Stimulated activated memory B cell treated with anti-CD40 and anti-IgM and Interleukin-4, amounts not matched to agents 10 μg/mL and 1 μg/mL and 100 μg/mL, for 72 hours (primary cell): Measurements from ENCODE around the gene LPAR5.

Source experiments
- ATAC-seq: fragments of 150-1000 bp; cut with Tn5 transposase; 2 replicates; pipeline ENCODE4 v1.10.0; 2021
- H3K27ac Mint-ChIP-seq: one replicate; pipeline ENCODE4 v1.8.0; 2022; ENCODE audit warnings: mild to moderate bottlenecking, mixed read lengths
- H3K27me3 Mint-ChIP-seq: one replicate; pipeline ENCODE4 v1.8.0; 2022; ENCODE audit warnings: mixed read lengths
- H3K36me3 Mint-ChIP-seq: one replicate; pipeline ENCODE4 v1.8.0; 2022; ENCODE audit warnings: mixed read lengths
- H3K4me1 Mint-ChIP-seq: one replicate; pipeline ENCODE4 v1.8.0; 2022; ENCODE audit warnings: mixed read lengths
- H3K4me3 Mint-ChIP-seq: one replicate; pipeline ENCODE4 v1.8.0; 2022; ENCODE audit warnings: mild to moderate bottlenecking, moderate library complexity, mixed read lengths
- H3K9me3 Mint-ChIP-seq: one replicate; pipeline ENCODE4 v1.8.0; 2022; ENCODE audit warnings: mixed read lengths

Gene LPAR5

DNA sequence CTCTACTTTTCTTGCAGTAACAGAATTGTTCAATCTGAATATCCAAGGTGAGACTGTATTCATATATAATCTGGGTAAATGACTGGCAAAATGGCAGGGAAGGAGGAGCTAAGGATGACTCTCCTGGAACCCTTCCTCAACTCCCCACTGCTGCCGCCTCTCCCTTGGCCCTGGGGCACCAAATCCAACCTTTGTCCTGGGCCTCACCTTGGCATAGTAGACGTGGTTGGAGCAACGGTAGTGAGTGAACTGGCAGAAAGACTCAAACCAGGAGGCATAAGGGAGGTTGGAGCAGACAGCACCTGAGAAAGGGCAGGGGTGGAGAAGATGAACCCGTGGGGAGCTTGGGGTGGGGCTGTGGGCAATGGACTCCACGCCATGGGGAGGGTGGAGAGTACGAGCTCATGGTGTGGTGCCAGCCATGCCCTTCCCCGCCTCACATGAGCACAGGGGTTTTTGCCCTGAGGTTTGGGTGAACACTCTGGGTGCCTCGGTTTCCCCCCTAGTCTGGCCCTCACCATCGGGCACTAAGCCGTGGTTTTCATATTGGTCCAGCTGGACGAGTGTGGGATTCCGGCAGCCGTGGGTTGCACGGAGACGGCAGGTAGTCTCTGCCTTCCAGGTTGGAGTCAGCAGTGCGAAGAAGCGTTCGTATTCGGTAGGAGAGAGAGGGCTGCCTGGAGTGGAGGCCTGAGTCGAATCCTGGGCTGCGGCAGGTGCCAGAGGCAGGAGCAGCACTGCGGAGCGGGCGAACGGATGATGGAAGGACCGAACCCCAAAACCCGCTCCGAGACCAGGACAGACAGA, 10.7 kb upstream of the LPAR5 start:
- Mint-ChIP-seq H3K27ac (peak overlapping the region; percentile 90), H3K4me3 (peak overlapping the region; percentile 86), H3K9me3 (peaks cover 6% of the 10 kb centered on the region), H3K27me3 (no peaks in the 10 kb centered on the region), H3K36me3 (peaks cover 28% of the 10 kb centered on the region), H3K4me1 (peaks cover 45% of the 10 kb centered on the region)
- peak; percentile 37 for ATAC-seq

DNA sequence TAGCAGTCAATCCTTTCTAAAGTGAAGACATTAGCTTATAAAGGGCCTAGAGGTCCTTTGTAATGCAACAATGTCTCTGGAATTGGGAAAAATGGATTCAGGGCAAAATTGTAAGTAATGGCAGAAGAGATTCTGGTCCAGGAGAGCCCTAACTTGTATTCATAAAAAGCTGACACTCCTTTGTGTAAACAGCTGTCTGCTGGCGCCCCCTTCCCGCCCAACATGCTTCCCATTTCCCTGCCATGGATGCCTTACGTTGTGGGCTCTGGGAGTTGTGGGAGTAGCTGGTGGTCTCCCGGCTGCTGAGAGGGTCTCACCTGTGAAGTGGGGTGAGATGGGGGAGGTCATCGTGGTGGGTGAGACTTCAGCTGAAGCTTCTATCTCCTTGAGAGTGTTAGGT, 9.1 kb upstream of the LPAR5 start:
- no peaks in the 10 kb centered on the region for H3K27me3 Mint-ChIP-seq
- peaks cover 6% of the 10 kb centered on the region for H3K9me3 Mint-ChIP-seq
- H3K4me1 Mint-ChIP-seq = peaks cover 45% of the 10 kb centered on the region
- no peak overlapping the region for H3K4me3 Mint-ChIP-seq
- peaks cover 18% of the 10 kb centered on the region for H3K36me3 Mint-ChIP-seq
- ATAC-seq = no peak
- peak overlapping the region; percentile 86 for H3K27ac Mint-ChIP-seq

DNA sequence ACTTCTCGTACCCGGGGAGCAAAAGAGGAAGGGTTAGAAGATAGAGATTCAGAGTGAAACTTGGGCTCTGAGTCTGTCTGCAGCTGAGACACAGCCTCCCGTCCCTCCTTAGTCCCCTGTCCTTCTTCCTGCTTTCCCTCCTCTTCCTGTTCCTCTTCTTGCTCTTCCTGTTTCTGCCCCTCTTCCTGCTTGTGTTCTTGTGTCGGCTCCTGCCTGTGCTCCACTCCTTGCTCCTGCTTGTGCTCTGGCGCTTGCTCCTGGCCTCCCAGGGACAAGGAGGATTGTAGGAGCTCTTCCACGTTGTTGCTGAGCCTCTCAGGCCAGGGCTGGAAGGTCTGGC, 8.5 kb upstream of the LPAR5 start:
- ATAC-seq = peak; percentile 79
- Mint-ChIP-seq H3K27ac (peak overlapping the region; percentile 86), H3K9me3 (peaks cover 6% of the 10 kb centered on the region), H3K4me1 (peaks cover 48% of the 10 kb centered on the region), H3K4me3 (peak overlapping the region; percentile 65), H3K27me3 (no peaks in the 10 kb centered on the region), H3K36me3 (peaks cover 18% of the 10 kb centered on the region)

DNA sequence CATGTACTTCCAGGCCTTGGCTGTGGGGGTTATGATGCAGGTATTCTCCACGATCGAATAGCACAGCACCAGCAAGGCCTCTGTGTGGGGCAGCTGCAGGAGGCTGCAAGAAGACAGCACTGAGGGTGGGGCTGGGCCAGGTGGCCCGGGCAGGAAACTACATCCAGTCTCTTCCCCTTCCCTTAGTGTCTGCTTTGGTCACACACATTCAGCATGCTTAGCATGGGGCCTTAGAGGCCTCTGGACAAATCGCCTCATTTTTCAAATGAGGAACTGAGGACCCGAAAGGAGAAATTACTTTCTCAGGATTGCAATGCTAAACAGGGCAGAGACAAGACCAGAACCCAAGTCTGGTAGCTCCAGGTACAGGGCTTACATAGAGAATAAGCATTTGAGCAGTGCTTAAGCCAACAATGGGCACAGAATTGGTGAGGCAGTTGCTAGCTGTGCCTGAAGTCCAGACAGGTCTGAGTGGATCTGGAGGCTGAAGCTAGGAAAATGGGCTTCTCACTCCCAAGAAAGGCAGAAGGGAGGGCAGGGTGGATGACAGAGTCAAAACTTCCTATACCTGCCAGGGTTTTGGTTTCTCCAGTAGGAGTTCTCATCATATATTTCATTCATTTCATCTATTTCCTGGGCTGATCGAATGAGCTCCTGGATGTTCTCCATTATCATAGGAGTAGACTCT, 8.0 kb upstream of the LPAR5 start:
- Mint-ChIP-seq H3K9me3 (peaks cover 6% of the 10 kb centered on the region), H3K27ac (peak overlapping the region; percentile 86), H3K36me3 (peaks cover 18% of the 10 kb centered on the region), H3K4me1 (peaks cover 54% of the 10 kb centered on the region), H3K27me3 (no peaks in the 10 kb centered on the region), H3K4me3 (peak overlapping the region; percentile 65)
- ATAC-seq = peak; percentile 67

DNA sequence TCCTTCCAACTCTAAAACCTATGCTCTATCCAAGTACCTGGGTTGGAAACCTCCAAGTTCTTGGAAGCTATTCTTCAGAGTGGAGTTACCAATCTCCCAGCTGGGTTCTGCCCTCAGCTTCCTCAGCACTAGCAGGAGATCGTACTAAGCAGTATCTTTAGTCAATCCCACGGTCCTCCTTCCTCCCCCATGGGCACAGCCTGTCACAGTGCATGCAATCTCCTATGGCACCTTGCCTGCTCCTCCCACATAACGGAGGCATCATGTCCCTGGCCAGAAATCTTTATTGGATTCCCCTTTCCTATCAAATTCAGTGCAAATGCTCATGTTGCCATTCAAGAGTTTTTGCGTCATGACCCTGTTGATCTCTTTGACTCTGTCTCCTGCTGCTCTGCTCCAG, 5.4 kb upstream of the LPAR5 start:
- no peak overlapping the region for H3K4me3 Mint-ChIP-seq
- H3K4me1 Mint-ChIP-seq = peaks cover 51% of the 10 kb centered on the region
- H3K27ac Mint-ChIP-seq = no peak overlapping the region
- no peaks in the 10 kb centered on the region for H3K27me3 Mint-ChIP-seq
- H3K36me3 Mint-ChIP-seq = peaks cover 5% of the 10 kb centered on the region
- peaks cover 6% of the 10 kb centered on the region for H3K9me3 Mint-ChIP-seq
- no peak for ATAC-seq

DNA sequence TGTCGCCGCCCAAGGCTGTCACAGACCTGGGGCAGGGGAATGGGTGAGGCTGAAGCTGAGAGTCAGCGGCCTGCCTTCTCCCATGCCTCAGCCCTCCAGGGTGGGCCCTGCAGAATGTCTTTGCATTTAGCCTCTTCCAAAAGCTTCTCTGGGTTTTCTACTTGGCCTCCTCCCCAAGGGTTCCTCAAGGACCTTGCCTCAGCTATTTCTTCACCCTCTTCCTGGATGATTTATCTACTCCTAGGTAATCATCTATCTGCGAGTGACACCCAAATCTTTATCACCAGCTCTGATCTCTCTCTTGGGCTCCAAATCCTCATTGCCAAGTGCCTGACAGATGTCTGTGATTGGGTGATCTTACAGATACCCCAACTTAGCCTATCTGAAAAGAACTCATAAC, 4.7 kb upstream of the LPAR5 start:
- Mint-ChIP-seq H3K36me3 (peaks cover 5% of the 10 kb centered on the region), H3K4me1 (peaks cover 56% of the 10 kb centered on the region), H3K27ac (no peak overlapping the region), H3K9me3 (peaks cover 6% of the 10 kb centered on the region), H3K4me3 (no peak overlapping the region), H3K27me3 (no peaks in the 10 kb centered on the region)
- ATAC-seq = no peak

DNA sequence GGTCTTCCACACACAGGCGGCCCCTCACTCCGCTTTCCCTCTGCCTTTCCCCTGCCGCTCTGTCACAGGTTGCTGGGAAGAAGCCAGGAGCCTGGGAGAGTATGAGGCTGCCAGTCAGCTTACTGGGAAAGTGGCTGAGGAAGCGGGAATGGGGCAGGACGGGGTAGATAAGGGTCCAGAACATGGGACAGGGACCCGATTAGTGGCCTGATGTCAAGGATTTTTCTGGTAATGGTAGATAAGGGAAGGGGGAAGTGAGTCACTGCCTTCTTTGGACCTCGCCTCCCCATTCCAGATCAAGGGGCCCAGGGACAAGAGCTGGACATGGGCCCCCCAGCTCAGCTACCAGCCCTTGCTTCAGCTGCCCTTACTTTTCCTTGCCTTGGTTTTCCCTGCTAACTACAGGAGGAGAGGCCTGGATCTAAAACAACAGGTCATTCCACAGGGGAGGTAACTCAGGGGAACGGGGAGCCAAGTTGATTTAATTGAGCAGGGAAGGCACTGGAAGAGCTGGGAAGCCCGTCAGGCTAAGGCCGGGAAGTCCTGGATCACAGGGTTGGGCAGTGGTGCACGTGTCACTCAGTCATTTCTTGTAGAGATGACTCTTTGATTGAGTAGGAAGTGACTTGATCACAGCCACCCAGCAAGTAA, 3.5 kb upstream of the LPAR5 start:
- H3K4me1 Mint-ChIP-seq = peaks cover 54% of the 10 kb centered on the region
- no peak for ATAC-seq
- H3K27me3 Mint-ChIP-seq = no peaks in the 10 kb centered on the region
- H3K36me3 Mint-ChIP-seq = peaks cover 5% of the 10 kb centered on the region
- peaks cover 4% of the 10 kb centered on the region for H3K9me3 Mint-ChIP-seq
- H3K27ac Mint-ChIP-seq = peak overlapping the region; percentile 89
- no peak overlapping the region for H3K4me3 Mint-ChIP-seq

DNA sequence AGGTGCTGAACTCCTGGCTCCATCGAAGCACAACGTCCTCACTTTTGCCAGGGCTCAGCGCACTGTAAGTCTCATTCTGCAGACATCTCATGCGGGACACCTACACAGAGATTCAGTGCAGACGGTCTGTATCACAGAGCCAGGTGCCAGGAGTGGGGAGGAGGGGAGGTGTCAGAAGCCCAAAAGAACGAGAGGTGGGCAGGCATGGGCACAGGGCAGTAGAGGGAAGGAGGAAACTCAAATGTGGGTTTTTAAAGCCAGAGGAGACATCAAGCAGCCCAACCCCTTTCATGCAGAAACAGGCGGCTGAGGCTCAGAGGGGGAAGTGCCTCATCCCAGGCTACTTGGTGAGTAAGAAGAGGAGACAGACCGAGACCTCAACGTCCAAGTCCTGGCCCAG, 2.5 kb upstream of the LPAR5 start:
- ATAC-seq = peak; percentile 2

DNA sequence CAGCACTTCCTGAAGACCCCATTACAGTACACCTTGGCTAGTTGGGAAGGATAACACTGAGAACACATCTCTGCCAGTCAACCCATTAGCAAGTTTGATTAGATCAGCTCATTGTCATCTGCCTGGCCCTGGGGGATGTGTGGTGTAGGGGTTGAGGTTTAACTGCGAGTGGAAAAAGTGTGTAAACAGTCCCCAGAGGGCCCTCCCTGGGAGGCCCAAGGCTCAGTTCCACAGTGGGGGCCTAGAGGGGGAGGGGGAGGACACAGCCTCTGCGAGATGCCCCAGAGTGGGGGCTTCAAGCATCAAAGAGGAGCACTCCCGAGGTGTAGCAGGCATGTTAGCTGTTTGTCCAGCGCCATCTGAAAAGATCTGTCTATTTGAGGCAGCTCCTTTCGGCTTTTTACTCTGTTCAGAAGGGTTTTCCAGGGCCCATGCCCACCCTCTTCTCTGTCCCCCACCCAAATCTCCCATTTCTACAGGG, 344 bp downstream of the LPAR5 start:
- H3K9me3 Mint-ChIP-seq = no peaks in the 10 kb centered on the region
- H3K36me3 Mint-ChIP-seq = peaks cover 6% of the 10 kb centered on the region
- H3K4me3 Mint-ChIP-seq = peak overlapping the region; percentile 93
- peak overlapping the region; percentile 92 for H3K27ac Mint-ChIP-seq
- peak; percentile 90 for ATAC-seq
- peaks cover 78% of the 10 kb centered on the region for H3K4me1 Mint-ChIP-seq
- H3K27me3 Mint-ChIP-seq = no peaks in the 10 kb centered on the region

More for the DNA sequence above, 2.5 kb upstream of the LPAR5 start:
- H3K36me3 Mint-ChIP-seq = peaks cover 5% of the 10 kb centered on the region
- peak overlapping the region; percentile 38 for H3K4me3 Mint-ChIP-seq
- H3K4me1 Mint-ChIP-seq = peaks cover 51% of the 10 kb centered on the region
- no peaks in the 10 kb centered on the region for H3K27me3 Mint-ChIP-seq
- H3K9me3 Mint-ChIP-seq = peaks cover 2% of the 10 kb centered on the region
- peak overlapping the region; percentile 89 for H3K27ac Mint-ChIP-seq

DNA sequence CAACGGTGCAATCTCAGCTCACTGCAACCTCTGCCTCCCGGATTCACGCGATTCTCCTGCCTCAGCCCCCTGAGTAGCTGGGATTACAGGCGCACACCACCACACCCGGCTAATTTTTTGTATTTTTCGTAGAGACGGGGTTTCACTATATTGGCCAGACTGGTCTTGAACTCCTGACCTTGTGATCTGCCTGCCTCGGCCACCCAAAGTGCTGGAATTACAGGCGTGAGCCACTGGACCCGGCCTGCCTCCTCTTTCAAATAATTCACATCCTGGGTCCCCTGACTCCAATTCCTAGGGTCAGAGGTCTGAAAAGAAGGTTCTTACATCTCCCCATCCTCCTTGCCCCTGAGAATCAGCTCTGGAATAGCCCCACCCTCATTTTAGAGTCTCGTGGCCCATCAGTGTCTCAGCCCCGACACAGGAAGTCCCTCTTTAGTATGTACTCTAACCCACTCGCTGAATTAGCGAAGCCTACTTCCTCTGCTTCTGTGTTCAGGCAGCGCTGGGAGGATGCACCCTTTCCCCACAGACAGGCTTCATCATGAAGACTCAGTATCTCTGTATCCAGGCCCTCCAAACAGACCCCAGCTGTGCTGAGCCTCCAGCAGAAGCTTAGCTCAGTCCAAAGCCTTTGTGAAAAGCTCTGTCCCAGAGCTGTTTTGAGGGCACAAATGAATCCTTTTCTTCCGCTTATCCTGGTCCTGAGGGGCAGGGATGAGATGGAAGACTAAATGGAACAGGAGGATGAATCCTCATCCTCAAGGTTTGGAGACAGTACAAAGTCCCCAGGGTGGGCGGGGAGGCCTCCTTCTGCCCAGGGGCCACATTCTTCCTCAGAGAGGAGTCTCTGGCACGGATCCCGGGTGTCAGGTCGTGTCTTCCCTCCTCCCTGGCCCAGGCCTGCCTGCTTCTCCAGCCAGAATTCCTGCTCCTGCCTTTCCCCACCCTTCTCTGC, 3.5 kb downstream of the LPAR5 start:
- peak; percentile 78 for ATAC-seq
- H3K4me3 Mint-ChIP-seq = peak overlapping the region; percentile 86
- no peaks in the 10 kb centered on the region for H3K27me3 Mint-ChIP-seq
- H3K36me3 Mint-ChIP-seq = peaks cover 16% of the 10 kb centered on the region
- peaks cover 71% of the 10 kb centered on the region for H3K4me1 Mint-ChIP-seq
- H3K27ac Mint-ChIP-seq = peak overlapping the region; percentile 92
- H3K9me3 Mint-ChIP-seq = no peaks in the 10 kb centered on the region

DNA sequence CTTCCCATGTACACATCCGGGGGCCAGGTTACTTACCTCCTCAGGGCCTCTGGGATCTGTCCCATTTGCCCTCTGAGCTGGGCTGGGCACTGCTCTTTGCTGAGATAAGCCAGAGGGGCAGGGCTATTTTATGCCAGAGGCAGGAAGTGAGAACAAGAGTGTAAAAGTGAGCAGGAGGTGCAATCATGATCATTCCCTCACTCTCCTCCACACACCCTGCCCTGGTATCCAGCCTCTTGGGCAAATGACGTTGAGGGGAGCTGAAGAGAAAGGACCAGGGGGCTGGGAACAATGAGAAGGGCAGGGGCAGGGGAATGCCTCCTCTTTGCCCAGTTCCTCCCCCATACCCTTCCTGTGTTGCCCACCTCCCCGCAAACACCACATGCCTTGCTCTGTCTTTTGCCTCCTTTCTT, 4.2 kb downstream of the LPAR5 start:
- Mint-ChIP-seq H3K4me3 (peak overlapping the region; percentile 86), H3K36me3 (peaks cover 20% of the 10 kb centered on the region), H3K9me3 (no peaks in the 10 kb centered on the region), H3K4me1 (peaks cover 76% of the 10 kb centered on the region), H3K27ac (peak overlapping the region; percentile 92), H3K27me3 (no peaks in the 10 kb centered on the region)
- no peak for ATAC-seq

DNA sequence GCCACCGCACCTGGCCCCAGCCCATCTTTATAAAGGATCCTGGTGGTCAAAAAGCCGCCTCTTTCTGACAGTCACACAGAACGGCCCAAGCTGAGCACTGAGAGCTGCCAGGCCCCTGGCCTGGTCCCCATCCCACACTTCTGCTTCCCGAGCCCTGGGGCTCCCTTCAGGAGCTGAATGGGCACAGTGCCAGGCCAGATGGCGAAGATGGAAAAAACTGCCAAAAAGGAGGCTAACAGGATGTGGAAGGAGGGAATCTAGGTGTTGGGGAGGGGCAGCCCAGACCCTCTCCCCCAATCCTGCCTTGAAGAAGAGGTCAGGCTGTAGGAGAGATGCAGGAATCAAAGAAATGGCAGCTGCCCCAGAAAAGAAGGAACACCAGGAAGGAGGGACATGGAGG, 5.0 kb downstream of the LPAR5 start:
- peaks cover 24% of the 10 kb centered on the region for H3K36me3 Mint-ChIP-seq
- peaks cover 71% of the 10 kb centered on the region for H3K4me1 Mint-ChIP-seq

DNA sequence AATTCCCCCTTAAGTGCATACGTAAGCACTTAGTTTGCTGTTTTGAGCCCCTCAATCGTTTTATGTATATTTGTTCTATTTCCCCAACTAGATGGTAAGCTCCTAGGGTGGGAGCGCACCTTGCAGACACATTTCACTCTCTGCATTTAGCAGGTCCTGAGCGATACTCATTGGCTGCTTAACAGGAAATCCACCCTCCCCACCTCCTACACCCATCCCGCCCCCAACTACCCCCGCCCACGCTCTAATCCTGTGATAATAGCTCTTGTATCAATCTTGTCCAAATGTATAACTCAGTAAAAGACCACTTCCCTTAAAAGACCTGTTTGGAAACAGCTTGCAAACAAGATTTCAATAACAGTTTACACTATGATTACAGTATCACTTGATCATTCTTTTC, 8.1 kb downstream of the LPAR5 start:
- ATAC-seq = peak; percentile 37
- Mint-ChIP-seq H3K4me1 (peaks cover 57% of the 10 kb centered on the region), H3K9me3 (no peaks in the 10 kb centered on the region), H3K27me3 (no peaks in the 10 kb centered on the region), H3K36me3 (peaks cover 33% of the 10 kb centered on the region), H3K4me3 (peak overlapping the region; percentile 64), H3K27ac (peak overlapping the region; percentile 85)

More for the DNA sequence above, 5.0 kb downstream of the LPAR5 start:
- no peaks in the 10 kb centered on the region for H3K27me3 Mint-ChIP-seq
- no peak for ATAC-seq
- peak overlapping the region; percentile 86 for H3K4me3 Mint-ChIP-seq
- H3K9me3 Mint-ChIP-seq = no peaks in the 10 kb centered on the region
- H3K27ac Mint-ChIP-seq = peak overlapping the region; percentile 92

DNA sequence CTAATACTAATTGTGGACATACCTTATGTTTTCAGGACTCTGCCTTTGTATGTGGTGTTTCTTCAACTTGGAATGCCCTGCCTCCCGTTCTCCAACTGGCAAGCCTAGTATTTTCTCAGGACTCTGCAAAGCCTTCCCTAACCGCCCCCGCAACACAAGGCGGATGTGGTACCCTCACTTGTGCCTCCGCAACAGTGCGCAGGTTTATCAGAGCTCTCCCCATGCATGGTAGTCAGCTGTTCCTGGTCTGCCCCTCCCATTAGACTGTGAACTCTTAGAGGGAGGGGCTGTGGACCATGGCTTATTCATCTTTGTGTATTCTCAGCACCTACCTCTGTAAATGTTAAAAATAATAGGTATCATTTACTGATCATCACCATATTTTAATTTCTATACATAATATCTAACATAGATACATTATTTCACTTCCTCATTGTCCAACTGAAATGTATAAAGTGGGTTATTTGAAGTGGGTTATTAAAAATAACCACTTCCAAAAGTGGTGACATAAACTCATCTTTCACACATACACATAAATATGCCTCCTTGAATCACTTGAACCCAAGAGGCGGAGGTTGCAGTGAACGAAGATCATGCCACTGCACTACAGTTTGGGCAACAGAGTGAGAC, 9.0 kb downstream of the LPAR5 start:
- Mint-ChIP-seq H3K9me3 (no peaks in the 10 kb centered on the region), H3K27ac (peak overlapping the region; percentile 85), H3K36me3 (peaks cover 33% of the 10 kb centered on the region), H3K4me1 (peaks cover 49% of the 10 kb centered on the region), H3K4me3 (no peak overlapping the region), H3K27me3 (no peaks in the 10 kb centered on the region)
- ATAC-seq = peak; percentile 71
